ENCODE results near the gene POLR1B.

DNA sequence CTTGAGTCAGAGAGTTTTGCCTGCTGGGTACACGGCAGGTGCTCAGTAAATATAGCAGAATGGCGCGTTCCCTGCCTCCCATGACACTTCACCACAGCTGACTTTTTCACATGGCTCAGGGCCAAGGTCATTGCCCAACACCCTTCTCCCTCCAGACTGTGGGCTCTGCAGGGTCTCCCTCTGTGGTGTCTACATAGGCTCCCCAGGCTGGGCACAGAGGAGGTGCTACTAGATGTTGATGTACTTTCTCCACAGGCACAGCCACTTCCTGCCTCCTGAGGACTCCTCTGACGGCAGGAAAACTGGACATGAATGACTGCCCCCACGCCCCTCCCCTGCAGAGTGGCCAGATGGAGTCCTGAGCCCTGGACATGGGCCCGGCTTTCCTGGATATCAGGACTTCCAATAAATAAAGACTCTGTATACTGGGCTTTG lies 46.4 kb downstream of the POLR1B start:
- no peak for TF ChIP-seq POLR2A (IDR thresholded peaks at IDR 0.05)
- TF ChIP-seq, protein P1, sequence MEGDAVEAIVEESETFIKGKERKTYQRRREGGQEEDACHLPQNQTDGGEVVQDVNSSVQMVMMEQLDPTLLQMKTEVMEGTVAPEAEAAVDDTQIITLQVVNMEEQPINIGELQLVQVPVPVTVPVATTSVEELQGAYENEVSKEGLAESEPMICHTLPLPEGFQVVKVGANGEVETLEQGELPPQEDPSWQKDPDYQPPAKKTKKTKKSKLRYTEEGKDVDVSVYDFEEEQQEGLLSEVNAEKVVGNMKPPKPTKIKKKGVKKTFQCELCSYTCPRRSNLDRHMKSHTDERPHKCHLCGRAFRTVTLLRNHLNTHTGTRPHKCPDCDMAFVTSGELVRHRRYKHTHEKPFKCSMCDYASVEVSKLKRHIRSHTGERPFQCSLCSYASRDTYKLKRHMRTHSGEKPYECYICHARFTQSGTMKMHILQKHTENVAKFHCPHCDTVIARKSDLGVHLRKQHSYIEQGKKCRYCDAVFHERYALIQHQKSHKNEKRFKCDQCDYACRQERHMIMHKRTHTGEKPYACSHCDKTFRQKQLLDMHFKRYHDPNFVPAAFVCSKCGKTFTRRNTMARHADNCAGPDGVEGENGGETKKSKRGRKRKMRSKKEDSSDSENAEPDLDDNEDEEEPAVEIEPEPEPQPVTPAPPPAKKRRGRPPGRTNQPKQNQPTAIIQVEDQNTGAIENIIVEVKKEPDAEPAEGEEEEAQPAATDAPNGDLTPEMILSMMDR (IDR thresholded peaks at IDR 0.05 in 4 of 5, conservative IDR thresholded peaks at IDR 0.05 in 1 of 5): no peak

Measured in gastrocnemius medialis (tissue), 4 donors.